IMR-90 (cell line): ENCODE measurements around the gene EFNA5. TPM values are rescaled to one million over a fixed set of nuclear protein-coding genes. Genes with fewer than 3 reads are reported as not detected.

Experiments used
- ATAC-seq: fragments of 200-7000 bp; cut with Tn5 transposase; 2 replicates; pipeline ENCODE4 v1.9.1; 2020; ENCODE audit warnings: low read depth, mild to moderate bottlenecking, moderate library complexity
- BruUV-seq: library from RNA; stranded (reverse); fragments of 400-500 nt; replicated peaks from 2 replicates; lab custom pipeline; 2021; lab: Mats Ljungman, UMichigan
- CTCF ChIA-PET: fragments of 300-600 bp; formaldehyde crosslinking; extraction: SDS; loops from one replicate; lab custom pipeline; 2021; ENCODE audit warnings: antibody characterized with exemption; lab: Yijun Ruan, JAX
- POLR2A ChIA-PET: fragments of 300-600 bp; sonication (Branson Sonifier 250); formaldehyde crosslinking; loops from one replicate; lab custom pipeline; 2022; ENCODE audit warnings: antibody characterized with exemption; ENCODE audit not compliant: unreplicated experiment; lab: Charles Lee
- DNase-seq: peaks from one replicate; pipeline ENCODE4 v3.0.0; 2013
- H2AFZ ChIP-seq: replicated peaks from 2 replicates; pipeline ENCODE3; 2013; ENCODE audit warnings: low read length, mild to moderate bottlenecking; ENCODE audit not compliant: poor library complexity
- H2AK5ac ChIP-seq: 2 replicates; pipeline ENCODE4 v1.6.1; 2013; ENCODE audit warnings: low read depth, low read length, inconsistent platforms
- H2AK9ac ChIP-seq: replicated peaks from 2 replicates; pipeline ENCODE3; 2013; ENCODE audit warnings: mild to moderate bottlenecking, low read depth, low read length, moderate library complexity; ENCODE audit not compliant: poor library complexity
- H2BK120ac ChIP-seq: 2 replicates; pipeline ENCODE4 v1.6.1; 2013; ENCODE audit warnings: low read depth, low read length, inconsistent platforms
- H2BK15ac ChIP-seq: 3 replicates; pipeline ENCODE4 v1.6.1; 2013; ENCODE audit warnings: low read depth, low read length, inconsistent platforms
- H2BK20ac ChIP-seq: 2 replicates; pipeline ENCODE4 v1.6.1; 2013; ENCODE audit warnings: low read depth, mild to moderate bottlenecking, inconsistent platforms, low read length, moderate library complexity
- H2BK5ac ChIP-seq: 2 replicates; pipeline ENCODE4 v1.6.1; 2013; ENCODE audit warnings: mild to moderate bottlenecking, low read depth, low read length, inconsistent platforms; ENCODE audit not compliant: poor library complexity, severe bottlenecking
- H3K14ac ChIP-seq: replicated peaks from 2 replicates; pipeline ENCODE4 v1.6.1; 2013; ENCODE audit warnings: low read depth, low read length, inconsistent platforms
- H3K18ac ChIP-seq: 2 replicates; pipeline ENCODE4 v1.6.1; 2013; ENCODE audit warnings: low read depth, low read length, control low read depth
- H3K23ac ChIP-seq: 2 replicates; pipeline ENCODE4 v1.6.1; 2013; ENCODE audit warnings: low read depth, low read length, inconsistent platforms
- H3K27ac ChIP-seq: 2 replicates; pipeline ENCODE4 v1.5.1; 2013; ENCODE audit warnings: mild to moderate bottlenecking, control low read depth, low read length; ENCODE audit not compliant: insufficient read depth
- H3K27me3 ChIP-seq: 2 replicates; pipeline ENCODE4 v1.6.1; 2013; ENCODE audit warnings: low read length; ENCODE audit not compliant: control insufficient read depth, insufficient read depth
- H3K36me3 ChIP-seq: 2 replicates; pipeline ENCODE4 v1.6.1; 2013; ENCODE audit warnings: low read length, mixed read lengths; ENCODE audit not compliant: control insufficient read depth, insufficient read depth
- H3K4ac ChIP-seq: 2 replicates; pipeline ENCODE4 v1.6.1; 2013; ENCODE audit warnings: low read depth, low read length, inconsistent platforms
- H3K4me1 ChIP-seq: 2 replicates; pipeline ENCODE4 v1.6.1; 2013; ENCODE audit warnings: low read length, mixed read lengths; ENCODE audit not compliant: control insufficient read depth, insufficient read depth
- H3K4me2 ChIP-seq: 2 replicates; pipeline ENCODE4 v1.6.1; 2013; ENCODE audit warnings: low read depth, mild to moderate bottlenecking, control low read depth, low read length, moderate library complexity
- H3K4me3 ChIP-seq: 2 replicates; pipeline ENCODE4 v1.5.1; 2013; ENCODE audit warnings: low read depth, mild to moderate bottlenecking, control low read depth, low read length, moderate library complexity; ENCODE audit not compliant: insufficient read depth
- H3K56ac ChIP-seq: 2 replicates; pipeline ENCODE4 v1.6.1; 2013; ENCODE audit warnings: low read length, inconsistent platforms; ENCODE audit not compliant: insufficient read depth; ENCODE audit errors: extremely low read depth
- H3K79me1 ChIP-seq, 2 experiments: 2 replicates each; pipeline ENCODE4 v1.6.1; 2013; ENCODE audit warnings: low read length in 2 of 2, inconsistent platforms in 1 of 2, low read depth in 1 of 2
- H3K9ac ChIP-seq: 2 replicates; pipeline ENCODE4 v1.6.1; 2013; ENCODE audit warnings: low read depth, low read length, control low read depth
- H3K9me1 ChIP-seq: 2 replicates; pipeline ENCODE4 v1.6.1; 2013; ENCODE audit warnings: low read length, inconsistent platforms; ENCODE audit not compliant: insufficient read depth
- H3K9me3 ChIP-seq: 2 replicates; pipeline ENCODE4 v1.6.1; 2013; ENCODE audit warnings: low read length; ENCODE audit not compliant: control insufficient read depth, insufficient read depth
- H4K20me1 ChIP-seq: 2 replicates; pipeline ENCODE4 v1.6.1; 2013; ENCODE audit warnings: low read length, inconsistent platforms; ENCODE audit not compliant: insufficient read depth
- H4K5ac ChIP-seq: 2 replicates; pipeline ENCODE4 v1.6.1; 2013; ENCODE audit warnings: mild to moderate bottlenecking, low read depth, low read length, control low read depth
- H4K8ac ChIP-seq, 2 experiments: 2 replicates each; pipeline ENCODE4 v1.6.1; 2013; ENCODE audit warnings: low read depth in 2 of 2, low read length in 2 of 2, control low read depth in 1 of 2, inconsistent platforms in 1 of 2
- H4K91ac ChIP-seq: 2 replicates; pipeline ENCODE4 v1.6.1; 2013; ENCODE audit warnings: low read depth, low read length, inconsistent platforms; ENCODE audit not compliant: insufficient read depth
- BHLHE40 ChIP-seq: fragments of 150-350 bp; IDR thresholded peaks from 2 replicates; pipeline ENCODE4 v1.6.1; 2016; ENCODE audit warnings: mild to moderate bottlenecking, low read depth, low read length
- CEBPB ChIP-seq: IDR thresholded peaks from 2 replicates; pipeline ENCODE4 v1.6.1; 2012; ENCODE audit warnings: low read depth, low read length, improper control_type of control experiment
- CHD1 ChIP-seq: IDR thresholded peaks from 2 replicates; pipeline ENCODE4 v1.6.1; 2012; ENCODE audit warnings: low read depth, low read length, improper control_type of control experiment
- FOS ChIP-seq: fragments of 150-350 bp; IDR thresholded peaks from 2 replicates; pipeline ENCODE4 v1.6.1; 2016; ENCODE audit warnings: low read depth, low read length
- MAFK ChIP-seq: IDR thresholded peaks from 2 replicates; pipeline ENCODE4 v1.6.1; 2012; ENCODE audit warnings: low read depth, low read length, improper control_type of control experiment
- MAZ ChIP-seq: IDR thresholded peaks from 2 replicates; pipeline ENCODE4 v1.6.1; 2012; ENCODE audit warnings: low read depth, mild to moderate bottlenecking, low read length, improper control_type of control experiment, moderate library complexity, borderline replicate concordance
- MXI1 ChIP-seq: IDR thresholded peaks from 2 replicates; pipeline ENCODE4 v1.6.1; 2012; ENCODE audit warnings: low read depth, mild to moderate bottlenecking, low read length, moderate library complexity, borderline replicate concordance
- NFE2L2 ChIP-seq: fragments of 150-350 bp; IDR thresholded peaks from 2 replicates; pipeline ENCODE4 v1.6.1; 2016; ENCODE audit warnings: low read depth, mild to moderate bottlenecking, low read length
- POLR2A ChIP-seq: IDR thresholded peaks from 2 replicates; pipeline ENCODE4 v1.6.1; 2012; ENCODE audit warnings: mild to moderate bottlenecking, low read depth, low read length
- RAD21 ChIP-seq: IDR thresholded peaks from 2 replicates; pipeline ENCODE4 v1.6.1; 2012; ENCODE audit warnings: low read length, improper control_type of control experiment
- RCOR1 ChIP-seq: IDR thresholded peaks from 2 replicates; pipeline ENCODE4 v1.6.1; 2012; ENCODE audit warnings: mild to moderate bottlenecking, low read length, improper control_type of control experiment; ENCODE audit not compliant: insufficient replicate concordance
- RFX5 ChIP-seq: IDR thresholded peaks from 2 replicates; pipeline ENCODE4 v1.8.0; 2012; ENCODE audit warnings: low read depth, mild to moderate bottlenecking, low read length, moderate library complexity
- SMC3 ChIP-seq: fragments of 150-350 bp; IDR thresholded peaks from 2 replicates; pipeline ENCODE4 v1.6.1; 2016; ENCODE audit warnings: low read depth, mild to moderate bottlenecking, antibody characterized with exemption, low read length, moderate library complexity
- USF2 ChIP-seq: fragments of 150-350 bp; IDR thresholded peaks from 2 replicates; pipeline ENCODE4 v1.6.1; 2017; ENCODE audit warnings: mild to moderate bottlenecking, antibody characterized with exemption, low read length, low read depth
- WGBS, 2 experiments: methylation state at CpG; one replicate each; pipeline versions ENCODE4 v1.1.5 to v1.1.7; 2013; ENCODE audit warnings: missing lambda C conversion rate in 2 of 2; ENCODE audit not compliant: insufficient read length in 1 of 2; ENCODE audit errors: extremely low coverage in 2 of 2; 5-methylcytosine and 5-hydroxymethylcytosine counted together
- dilution Hi-C: fragments of 300-500 bp; cut with HindIII; formaldehyde crosslinking; loops from one replicate; pipeline ENCODE4 v1.14.3; 2018; ENCODE audit warnings: low sequenced_read_pairs; ENCODE audit not compliant: unreplicated experiment
- in situ Hi-C: fragments of 300-500 bp; cut with MboI; formaldehyde crosslinking; loops from 3 replicates; pipeline ENCODE4 v1.14.3; 2019; ENCODE audit warnings: low sequenced_read_pairs, inconsistent platforms, mixed read lengths
- intact Hi-C: fragments of 100-400 bp; cut with micrococcal nuclease; formaldehyde crosslinking; loops from 2 replicates; pipeline ENCODE4 v1.10.0; 2022
- polyA plus RNA-seq, 3 experiments: library from polyadenylated mRNA; depleted of rRNA; stranded (reverse); fragments of >200 nt; gene quantifications; 2 replicates each; pipeline ENCODE4 v1.2.3, GENCODE V29; 2012; ENCODE audit warnings: low replicate concordance in 1 of 3
- total RNA-seq: library from RNA; depleted of rRNA; stranded (reverse); fragments of >200 nt; gene quantifications from 2 replicates; pipeline ENCODE4 v1.2.3, GENCODE V29; 2012
- TF ChIP-seq, protein P1 (sequence below): fragments of 150-350 bp; IDR thresholded peaks from 2 replicates; pipeline ENCODE4 v1.6.1; 2016; ENCODE audit warnings: low read depth, mild to moderate bottlenecking, low read length, moderate library complexity, borderline replicate concordance
- TF ChIP-seq, protein P2 (sequence below): conservative IDR thresholded peaks from 2 replicates; pipeline ENCODE4 v1.5.1; 2012; ENCODE audit warnings: mild to moderate bottlenecking, low read depth, low read length, improper control_type of control experiment

EFNA5 gene
- total and polyA plus RNA-seq, 2 of the 4 experiments (the other 2 are of a cell fraction): 1.5 to 1.6 TPM

DNA sequence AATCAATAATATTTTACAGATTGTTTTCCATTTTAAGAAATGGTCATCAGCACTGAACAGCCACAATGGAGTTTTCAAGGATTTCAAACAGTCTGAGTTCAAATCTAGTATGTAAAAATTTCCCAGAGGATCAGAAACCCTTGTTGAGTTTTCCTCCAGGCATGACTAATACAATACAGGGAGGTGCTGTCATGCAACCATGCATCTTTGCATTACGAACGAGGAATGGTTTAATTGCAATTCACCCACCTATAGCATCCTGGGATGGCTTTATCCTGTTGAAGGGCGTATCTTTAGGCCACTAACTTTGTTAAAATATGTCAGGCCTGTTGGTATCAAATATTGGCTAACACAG, 196.4 kb downstream of the EFNA5 start:
- H3K9ac ChIP-seq: no peak overlapping the region
- ATAC-seq (no peak), DNase-seq (no peak)
- no peak overlapping the region for H3K4ac ChIP-seq
- ChIA-PET POLR2A (no interaction called here), CTCF (no interaction called here)
- H3K9me3 ChIP-seq: no peaks in the 10 kb centered on the region
- H3K36me3 ChIP-seq: no peaks in the 10 kb centered on the region
- intact Hi-C loops (no loop called here), in situ Hi-C loops (no loop called here), dilution Hi-C loops (no loop called here)
- no peak overlapping the region for H3K56ac ChIP-seq
- no peak overlapping the region for H2AK9ac ChIP-seq
- H3K27me3 ChIP-seq: no peaks in the 10 kb centered on the region
- no peak overlapping the region for H4K5ac ChIP-seq
- H4K8ac ChIP-seq: no peak overlapping the region
- H3K4me2 ChIP-seq: no peak overlapping the region
- no peak overlapping the region for H3K14ac ChIP-seq
- no peak overlapping the region for H3K27ac ChIP-seq
- H2BK15ac ChIP-seq: no peak overlapping the region
- no peak overlapping the region for H2AFZ ChIP-seq
- no TSS peak for BruUV-seq
- no peak overlapping the region for H4K91ac ChIP-seq
- H3K18ac ChIP-seq: no peak overlapping the region; the same call in 1 of the 2 replicates
- no peak overlapping the region for H2BK120ac ChIP-seq
- H4K20me1 ChIP-seq: no peaks in the 10 kb centered on the region; the same call in 1 of the 2 replicates
- 0 out of 4 replicates have a peak, but pooled peaks cover 0 to 3% of the 10 kb centered on the region in 2 experiments for H3K79me1 ChIP-seq
- no peak overlapping the region for H3K23ac ChIP-seq
- peaks cover 4% of the 10 kb centered on the region; the same call in 1 of the 2 replicates for H3K9me1 ChIP-seq
- H3K4me1 ChIP-seq: peaks cover 7% of the 10 kb centered on the region
- H2BK20ac ChIP-seq: no peak overlapping the region
- no CpG with 5 or more reads among the region's 3 CpGs for WGBS, 2 experiments
- H2AK5ac ChIP-seq: no peak overlapping the region
- H2BK5ac ChIP-seq: no peak overlapping the region
- TF ChIP-seq BHLHE40 (no peak), MXI1 (no peak), POLR2A (no peak), SMC3 (no peak), RAD21 (no peak), RFX5 (no peak), CEBPB (no peak), NFE2L2 (no peak), USF2 (no peak), CHD1 (no peak), MAFK (no peak), FOS (no peak), RCOR1 (no peak), MAZ (no peak)
- TF ChIP-seq, protein P1, sequence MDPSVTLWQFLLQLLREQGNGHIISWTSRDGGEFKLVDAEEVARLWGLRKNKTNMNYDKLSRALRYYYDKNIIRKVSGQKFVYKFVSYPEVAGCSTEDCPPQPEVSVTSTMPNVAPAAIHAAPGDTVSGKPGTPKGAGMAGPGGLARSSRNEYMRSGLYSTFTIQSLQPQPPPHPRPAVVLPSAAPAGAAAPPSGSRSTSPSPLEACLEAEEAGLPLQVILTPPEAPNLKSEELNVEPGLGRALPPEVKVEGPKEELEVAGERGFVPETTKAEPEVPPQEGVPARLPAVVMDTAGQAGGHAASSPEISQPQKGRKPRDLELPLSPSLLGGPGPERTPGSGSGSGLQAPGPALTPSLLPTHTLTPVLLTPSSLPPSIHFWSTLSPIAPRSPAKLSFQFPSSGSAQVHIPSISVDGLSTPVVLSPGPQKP: no peak
- TF ChIP-seq, protein P2, sequence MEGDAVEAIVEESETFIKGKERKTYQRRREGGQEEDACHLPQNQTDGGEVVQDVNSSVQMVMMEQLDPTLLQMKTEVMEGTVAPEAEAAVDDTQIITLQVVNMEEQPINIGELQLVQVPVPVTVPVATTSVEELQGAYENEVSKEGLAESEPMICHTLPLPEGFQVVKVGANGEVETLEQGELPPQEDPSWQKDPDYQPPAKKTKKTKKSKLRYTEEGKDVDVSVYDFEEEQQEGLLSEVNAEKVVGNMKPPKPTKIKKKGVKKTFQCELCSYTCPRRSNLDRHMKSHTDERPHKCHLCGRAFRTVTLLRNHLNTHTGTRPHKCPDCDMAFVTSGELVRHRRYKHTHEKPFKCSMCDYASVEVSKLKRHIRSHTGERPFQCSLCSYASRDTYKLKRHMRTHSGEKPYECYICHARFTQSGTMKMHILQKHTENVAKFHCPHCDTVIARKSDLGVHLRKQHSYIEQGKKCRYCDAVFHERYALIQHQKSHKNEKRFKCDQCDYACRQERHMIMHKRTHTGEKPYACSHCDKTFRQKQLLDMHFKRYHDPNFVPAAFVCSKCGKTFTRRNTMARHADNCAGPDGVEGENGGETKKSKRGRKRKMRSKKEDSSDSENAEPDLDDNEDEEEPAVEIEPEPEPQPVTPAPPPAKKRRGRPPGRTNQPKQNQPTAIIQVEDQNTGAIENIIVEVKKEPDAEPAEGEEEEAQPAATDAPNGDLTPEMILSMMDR: no peak
- no peak overlapping the region for H3K4me3 ChIP-seq
